Activated CD4-positive, alpha-beta T cell treated with anti-CD3 and anti-CD28 coated beads, Interleukin-2, amount 10 ng/mL, durations not matched to agents 24 days and 14 days (primary cell): ENCODE results near the gene TULP4. TPM values are rescaled to one million over a fixed set of nuclear protein-coding genes. Genes with fewer than 3 reads are reported as not detected.
"Not testable (repeated sequence)": the region's sequence is repeated elsewhere in the genome, so short reads cannot be mapped to it uniquely, and the experiment has no call there.

Source experiments
- DNase-seq: peaks from one replicate; pipeline ENCODE4 v3.0.0; 2022
- H3K27ac Mint-ChIP-seq: one replicate; pipeline ENCODE4 v1.8.0; 2022; ENCODE audit warnings: mild to moderate bottlenecking, mixed read lengths
- H3K27me3 Mint-ChIP-seq: one replicate; pipeline ENCODE4 v1.8.0; 2022; ENCODE audit warnings: mixed read lengths
- H3K36me3 Mint-ChIP-seq: one replicate; pipeline ENCODE4 v1.8.0; 2022; ENCODE audit warnings: low read depth, mild to moderate bottlenecking, mixed read lengths
- H3K4me1 Mint-ChIP-seq: one replicate; pipeline ENCODE4 v1.8.0; 2021; ENCODE audit warnings: mixed read lengths
- H3K4me3 Mint-ChIP-seq: one replicate; pipeline ENCODE4 v1.8.0; 2022; ENCODE audit warnings: mild to moderate bottlenecking, moderate library complexity, mixed read lengths
- H3K9me3 Mint-ChIP-seq: one replicate; pipeline ENCODE4 v1.8.0; 2021; ENCODE audit warnings: mixed read lengths
- intact Hi-C: fragments of 100-400 bp; cut with micrococcal nuclease; formaldehyde crosslinking; loops from one replicate; pipeline ENCODE4 v1.15.1; 2023
- total RNA-seq: library from RNA; stranded (reverse); gene quantifications from 2 replicates; pipeline ENCODE4 v1.2.3, GENCODE V29; 2022

Gene TULP4
- total RNA-seq, 1 donor from 2014 or later: 23.9 TPM

GRCh38 chr6:158284876-158285655, 27.2 kb upstream of the TULP4 start:
- H3K36me3 Mint-ChIP-seq: peaks cover 4% of the 10 kb centered on the region
- intact Hi-C loops: no loop called here
- H3K9me3 Mint-ChIP-seq: no peaks in the 10 kb centered on the region
- H3K4me3 Mint-ChIP-seq: no peak overlapping the region
- no peak overlapping the region for H3K27ac Mint-ChIP-seq
- H3K27me3 Mint-ChIP-seq: no peaks in the 10 kb centered on the region
- H3K4me1 Mint-ChIP-seq: peaks cover 34% of the 10 kb centered on the region
- DNase-seq: no peak

GRCh38 chr6:158285656-158286021, 26.6 kb upstream of the TULP4 start:
- Mint-ChIP-seq H3K27ac (no peak overlapping the region), H3K36me3 (peaks cover 4% of the 10 kb centered on the region), H3K4me3 (no peak overlapping the region), H3K27me3 (no peaks in the 10 kb centered on the region), H3K4me1 (peaks cover 39% of the 10 kb centered on the region), H3K9me3 (no peaks in the 10 kb centered on the region)
- intact Hi-C loops: no loop called here
- no peak for DNase-seq

DNA sequence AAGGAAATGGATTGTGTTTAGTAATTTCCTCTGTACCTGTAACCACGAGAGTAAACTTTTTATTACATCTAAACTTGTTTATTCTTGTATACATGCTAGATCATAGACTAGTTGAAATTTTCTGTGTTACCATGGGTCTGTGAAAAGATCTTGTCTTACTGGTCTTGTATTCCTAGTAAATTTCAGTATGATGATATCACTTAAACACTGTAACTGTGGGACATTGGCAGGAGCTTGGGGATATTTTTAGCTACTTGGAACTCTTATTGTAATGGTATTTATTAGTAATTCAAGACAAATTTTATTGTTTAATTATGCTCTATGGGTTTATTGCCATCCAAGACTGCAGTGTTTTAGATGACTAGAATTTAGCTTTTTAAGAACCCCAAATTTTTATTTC, 25.9 kb upstream of the TULP4 start:
- H3K27me3 Mint-ChIP-seq: no peaks in the 10 kb centered on the region
- H3K27ac Mint-ChIP-seq: no peak overlapping the region
- H3K4me3 Mint-ChIP-seq: no peak overlapping the region
- no peak for DNase-seq
- intact Hi-C loops: no loop called here
- no peaks in the 10 kb centered on the region for H3K9me3 Mint-ChIP-seq
- peaks cover 46% of the 10 kb centered on the region for H3K4me1 Mint-ChIP-seq
- H3K36me3 Mint-ChIP-seq: peaks cover 4% of the 10 kb centered on the region

- H3K9me3 Mint-ChIP-seq: no peaks in the 10 kb centered on the region
- peaks cover 52% of the 10 kb centered on the region for H3K4me1 Mint-ChIP-seq
- no peaks in the 10 kb centered on the region for H3K27me3 Mint-ChIP-seq
- H3K4me3 Mint-ChIP-seq: no peak overlapping the region
- peaks cover 4% of the 10 kb centered on the region for H3K36me3 Mint-ChIP-seq
- intact Hi-C loops: no loop called here
- DNase-seq: no peak
- H3K27ac Mint-ChIP-seq: no peak overlapping the region
Observed at GRCh38 chr6:158287047-158287446, 25.2 kb upstream of the TULP4 start.

DNA sequence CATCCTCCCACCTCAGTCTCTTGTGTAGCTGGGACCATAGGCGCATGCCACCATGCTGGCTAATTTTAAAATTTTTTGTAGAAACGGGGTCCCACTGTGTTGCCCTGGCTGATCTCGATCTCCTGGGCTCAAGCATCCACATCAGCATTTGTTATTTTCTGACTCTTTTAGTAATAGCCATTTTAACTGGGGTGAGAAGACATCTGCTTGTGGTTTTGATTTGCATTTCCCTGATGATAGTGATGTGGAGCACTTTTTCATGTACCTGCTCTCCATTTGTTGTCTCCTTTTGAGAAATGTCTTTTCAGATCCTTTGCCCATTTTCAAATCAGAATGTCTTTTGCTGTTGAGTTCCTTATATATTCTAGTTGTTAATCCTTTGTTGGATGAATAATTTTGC, 22.2 kb upstream of the TULP4 start:
- DNase-seq: no peak
- H3K27me3 Mint-ChIP-seq: no peaks in the 10 kb centered on the region
- H3K27ac Mint-ChIP-seq: peak overlapping the region; percentile 80
- H3K9me3 Mint-ChIP-seq: no peaks in the 10 kb centered on the region
- peak overlapping the region; percentile 69 for H3K4me3 Mint-ChIP-seq
- intact Hi-C loops: loop anchor here (1.0 to 5.0 kb wide), 2 partner anchors 19 to 58 kb away; no protein-coding TSS in a partner anchor
- peaks cover 40% of the 10 kb centered on the region for H3K4me1 Mint-ChIP-seq
- H3K36me3 Mint-ChIP-seq: peaks cover 7% of the 10 kb centered on the region

DNA sequence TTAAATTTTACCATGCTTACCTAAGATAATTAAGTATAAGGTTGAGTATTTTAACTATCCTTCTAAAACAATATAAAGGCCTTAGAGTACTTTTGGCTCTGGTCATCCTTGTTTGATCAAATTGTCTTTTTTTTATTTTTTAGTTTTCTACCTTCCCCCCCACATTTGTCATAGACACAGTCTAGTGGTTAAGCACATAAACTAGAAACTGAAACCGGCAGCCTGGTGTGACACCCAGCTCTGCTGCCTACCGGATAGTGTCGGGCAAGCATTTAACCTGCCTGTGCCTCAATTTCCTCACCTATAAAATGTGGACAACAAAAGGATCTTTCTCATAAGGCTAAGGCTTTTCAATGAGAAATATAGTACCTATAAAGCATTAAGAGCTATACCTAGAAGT, 21.6 kb upstream of the TULP4 start:
- peak overlapping the region; percentile 76 for H3K27ac Mint-ChIP-seq
- intact Hi-C loops: loop anchor here (1.0 to 5.0 kb wide), 2 partner anchors 19 to 58 kb away; no protein-coding TSS in a partner anchor
- H3K9me3 Mint-ChIP-seq: no peaks in the 10 kb centered on the region
- peaks cover 8% of the 10 kb centered on the region for H3K36me3 Mint-ChIP-seq
- peaks cover 37% of the 10 kb centered on the region for H3K4me1 Mint-ChIP-seq
- peak overlapping the region; percentile 69 for H3K4me3 Mint-ChIP-seq
- peak; percentile 88 for DNase-seq
- H3K27me3 Mint-ChIP-seq: no peaks in the 10 kb centered on the region

DNA sequence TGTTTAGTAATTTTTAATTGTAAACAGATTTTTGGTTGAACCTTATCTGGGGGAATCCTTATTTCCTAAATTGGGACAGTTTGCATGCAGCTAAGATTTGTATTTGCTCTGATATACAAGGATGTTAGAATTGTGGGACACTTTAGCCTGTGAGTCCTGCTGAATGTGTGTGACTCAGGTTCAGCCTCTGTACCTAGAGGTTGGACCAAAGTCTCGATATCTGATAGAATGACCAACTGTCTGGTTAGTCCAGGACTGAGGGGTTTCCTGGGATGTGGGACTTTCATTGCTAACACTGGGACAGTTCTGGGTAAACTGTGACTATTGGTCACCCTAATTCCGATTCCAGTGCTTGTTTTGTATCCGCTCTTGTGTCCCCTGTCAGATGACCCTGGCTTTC, 20.2 kb upstream of the TULP4 start:
- Mint-ChIP-seq H3K36me3 (peaks cover 16% of the 10 kb centered on the region), H3K4me1 (peaks cover 30% of the 10 kb centered on the region), H3K27ac (no peak overlapping the region), H3K4me3 (no peak overlapping the region), H3K9me3 (peaks cover 9% of the 10 kb centered on the region), H3K27me3 (no peaks in the 10 kb centered on the region)
- DNase-seq: no peak
- intact Hi-C loops: loop anchor here (5.0 kb wide), 1 partner anchor 60 kb away; no protein-coding TSS in a partner anchor

DNA sequence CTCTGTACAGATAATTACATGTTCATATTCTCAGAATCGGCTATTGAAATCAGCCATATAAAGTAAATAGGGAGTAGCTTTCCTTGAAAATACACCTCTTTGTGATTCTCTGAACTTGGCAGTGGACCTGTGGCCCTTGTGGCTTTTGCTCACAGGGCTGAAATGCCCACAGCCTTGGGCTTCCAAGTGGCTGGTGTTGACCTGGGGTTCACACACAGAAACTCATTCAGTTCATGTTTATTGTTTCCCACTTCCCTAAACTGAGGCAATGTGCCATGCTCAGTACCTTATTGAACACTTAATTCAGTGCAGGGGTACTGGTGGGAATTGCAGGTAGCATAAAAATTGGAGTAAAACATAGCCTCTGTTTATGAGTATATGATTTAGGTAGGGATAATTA, 19.1 kb upstream of the TULP4 start:
- Mint-ChIP-seq H3K36me3 (peaks cover 16% of the 10 kb centered on the region), H3K9me3 (peaks cover 9% of the 10 kb centered on the region), H3K27me3 (no peaks in the 10 kb centered on the region), H3K4me3 (no peak overlapping the region), H3K4me1 (peaks cover 30% of the 10 kb centered on the region), H3K27ac (no peak overlapping the region)
- intact Hi-C loops: loop anchor here (5.0 kb wide), 1 partner anchor 61 kb away; no protein-coding TSS in a partner anchor
- DNase-seq: no peak

DNA sequence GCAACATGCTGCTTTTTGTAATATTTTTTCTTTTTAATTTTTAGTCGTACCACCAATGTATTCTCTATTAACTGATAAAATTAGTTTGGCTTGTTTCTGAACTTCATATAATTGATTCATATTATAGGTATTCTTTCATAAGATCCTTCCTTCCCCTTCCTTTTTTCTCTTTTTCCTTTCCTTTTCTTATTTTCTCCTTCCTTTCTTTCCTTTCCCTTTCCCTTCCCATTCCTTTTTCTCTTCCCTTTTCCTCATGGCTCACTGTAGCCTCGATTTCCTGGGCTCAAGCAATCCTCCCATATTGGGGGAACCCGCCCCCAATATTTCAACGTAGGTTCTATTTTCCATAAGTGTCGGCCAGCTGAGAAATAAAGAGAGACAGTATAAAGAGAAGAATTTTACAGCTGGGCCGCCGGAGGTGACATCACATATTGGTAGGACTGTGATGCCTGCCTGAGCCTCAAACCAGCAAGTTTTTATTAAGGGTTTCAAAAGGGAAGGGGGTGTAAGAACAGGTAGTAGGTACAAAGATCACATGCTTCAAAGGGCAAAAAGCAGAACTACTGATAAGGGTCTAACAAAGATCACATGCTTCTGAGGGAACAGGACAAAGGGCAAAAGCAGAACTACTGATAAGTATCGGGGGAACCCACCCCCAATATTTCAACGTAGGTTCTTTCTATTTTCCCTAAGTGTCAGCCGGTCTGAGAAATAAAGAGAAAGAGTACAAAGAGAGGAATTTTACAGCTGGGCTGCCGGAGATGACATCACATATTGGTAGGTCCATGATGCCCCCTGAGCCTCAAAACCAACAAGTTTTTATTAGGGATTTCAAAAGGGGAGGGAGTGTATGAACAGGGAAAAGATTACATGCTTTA, 16.1 kb upstream of the TULP4 start:
- peaks cover 25% of the 10 kb centered on the region for H3K36me3 Mint-ChIP-seq
- H3K27me3 Mint-ChIP-seq, DNase-seq, H3K4me3 Mint-ChIP-seq, intact Hi-C loops, H3K27ac Mint-ChIP-seq: not testable (repeated sequence)
- H3K4me1 Mint-ChIP-seq: peaks cover 14% of the 10 kb centered on the region
- peaks cover 14% of the 10 kb centered on the region for H3K9me3 Mint-ChIP-seq

GRCh38 chr6:158296854-158297324, 15.4 kb upstream of the TULP4 start:
- Mint-ChIP-seq H3K36me3 (peaks cover 25% of the 10 kb centered on the region), H3K9me3 (peaks cover 14% of the 10 kb centered on the region)
- intact Hi-C loops, H3K27me3 Mint-ChIP-seq, DNase-seq, H3K4me1 Mint-ChIP-seq, H3K27ac Mint-ChIP-seq, H3K4me3 Mint-ChIP-seq: not testable (repeated sequence)

- peaks cover 14% of the 10 kb centered on the region for H3K9me3 Mint-ChIP-seq
- H3K27me3 Mint-ChIP-seq, intact Hi-C loops, H3K27ac Mint-ChIP-seq, DNase-seq, H3K4me1 Mint-ChIP-seq, H3K4me3 Mint-ChIP-seq: not testable (repeated sequence)
- H3K36me3 Mint-ChIP-seq: peaks cover 25% of the 10 kb centered on the region
Observed at GRCh38 chr6:158297657-158298056, 14.6 kb upstream of the TULP4 start.

DNA sequence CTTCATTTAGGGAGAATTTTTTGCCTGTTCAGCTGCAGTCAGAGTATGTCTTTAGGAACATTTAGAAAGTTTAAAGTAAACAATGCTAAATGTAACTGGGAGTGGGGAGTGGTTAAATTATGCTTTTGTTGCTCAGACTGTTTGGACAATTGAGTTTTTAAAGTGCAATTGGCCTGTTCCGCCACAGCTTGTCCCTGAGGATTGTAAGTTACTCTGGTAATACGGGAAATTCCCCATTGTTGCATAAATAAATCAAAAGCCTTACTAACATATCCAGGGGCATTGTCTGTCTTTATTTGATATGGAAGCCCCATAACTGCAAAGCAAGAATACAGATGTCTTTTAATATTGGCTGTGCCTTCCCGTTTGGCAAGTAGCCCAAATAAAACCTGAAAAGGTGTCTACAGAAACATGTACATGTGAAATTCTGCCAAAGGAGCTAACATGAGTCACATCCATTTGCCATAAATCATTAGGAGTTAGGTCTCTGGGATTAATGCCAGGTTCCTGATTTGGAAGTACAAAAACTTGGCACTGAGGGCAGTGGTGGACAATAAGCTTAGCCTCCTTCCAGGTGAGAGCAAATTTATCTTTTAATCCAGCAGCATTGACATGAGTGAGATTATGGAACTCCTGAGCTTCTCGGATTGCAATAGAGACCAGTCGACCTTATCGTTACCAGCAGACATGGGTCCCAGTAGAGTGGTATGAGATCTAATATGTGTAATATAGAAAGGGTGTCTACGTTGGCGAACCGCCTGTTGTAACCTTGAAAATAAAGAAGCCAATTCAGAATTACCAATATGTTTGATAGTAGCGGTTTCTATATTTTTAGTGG, 11.7 kb upstream of the TULP4 start:
- H3K27ac Mint-ChIP-seq, H3K4me3 Mint-ChIP-seq, DNase-seq, intact Hi-C loops, H3K27me3 Mint-ChIP-seq, H3K4me1 Mint-ChIP-seq: not testable (repeated sequence)
- peaks cover 14% of the 10 kb centered on the region for H3K9me3 Mint-ChIP-seq
- peaks cover 24% of the 10 kb centered on the region for H3K36me3 Mint-ChIP-seq

DNA sequence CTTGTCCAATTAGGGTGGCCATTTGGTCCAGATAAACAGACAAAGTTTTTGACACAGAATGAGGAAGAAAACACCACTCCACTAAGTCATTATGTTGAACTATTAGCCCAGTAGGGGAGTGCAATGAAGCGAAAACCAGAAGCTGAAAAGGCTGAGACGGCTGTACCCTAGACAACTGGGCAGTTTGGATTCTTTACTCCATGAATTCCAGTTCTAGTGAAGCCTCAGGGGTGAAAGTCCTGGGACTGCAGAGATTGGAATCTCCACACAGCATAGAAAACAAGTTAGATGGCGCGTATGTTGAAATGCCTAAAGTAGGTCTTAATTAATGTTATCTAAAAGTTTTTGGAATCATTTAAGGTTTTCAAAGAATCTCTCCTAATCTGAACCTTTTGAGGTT, 10.7 kb upstream of the TULP4 start:
- H3K9me3 Mint-ChIP-seq, DNase-seq, H3K4me3 Mint-ChIP-seq, intact Hi-C loops, H3K4me1 Mint-ChIP-seq, H3K27me3 Mint-ChIP-seq, H3K27ac Mint-ChIP-seq: not testable (repeated sequence)
- peaks cover 18% of the 10 kb centered on the region for H3K36me3 Mint-ChIP-seq
